ENCODE data around the gene SLX4IP.

SLX4IP gene

GRCh38 chr20:10651227-10651990 is 216.3 kb downstream of the SLX4IP start:
- DNase-seq (ENCODE audit: low read depth), result no peak

DNA sequence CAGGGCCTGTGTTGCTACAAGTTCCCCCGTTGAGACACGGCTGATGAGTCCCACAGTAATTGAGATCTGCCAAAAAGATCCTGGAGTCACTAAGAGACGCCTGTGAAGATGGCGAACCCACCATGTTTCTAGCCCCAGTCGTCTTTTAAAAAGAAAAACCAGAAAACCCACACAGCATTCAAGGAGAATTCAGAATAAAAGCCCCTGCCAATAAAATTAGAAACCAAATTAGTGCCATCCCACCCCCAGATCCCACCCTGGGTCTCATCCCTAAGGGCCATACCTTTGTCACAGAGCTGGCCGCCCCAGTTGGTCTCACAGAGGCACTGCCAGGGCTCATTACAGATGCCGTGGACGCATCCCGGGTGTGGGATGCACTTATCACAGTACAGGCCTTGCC is 217.1 kb downstream of the SLX4IP start:
- DNase-seq (ENCODE audit: low read depth), result no peak

DNA sequence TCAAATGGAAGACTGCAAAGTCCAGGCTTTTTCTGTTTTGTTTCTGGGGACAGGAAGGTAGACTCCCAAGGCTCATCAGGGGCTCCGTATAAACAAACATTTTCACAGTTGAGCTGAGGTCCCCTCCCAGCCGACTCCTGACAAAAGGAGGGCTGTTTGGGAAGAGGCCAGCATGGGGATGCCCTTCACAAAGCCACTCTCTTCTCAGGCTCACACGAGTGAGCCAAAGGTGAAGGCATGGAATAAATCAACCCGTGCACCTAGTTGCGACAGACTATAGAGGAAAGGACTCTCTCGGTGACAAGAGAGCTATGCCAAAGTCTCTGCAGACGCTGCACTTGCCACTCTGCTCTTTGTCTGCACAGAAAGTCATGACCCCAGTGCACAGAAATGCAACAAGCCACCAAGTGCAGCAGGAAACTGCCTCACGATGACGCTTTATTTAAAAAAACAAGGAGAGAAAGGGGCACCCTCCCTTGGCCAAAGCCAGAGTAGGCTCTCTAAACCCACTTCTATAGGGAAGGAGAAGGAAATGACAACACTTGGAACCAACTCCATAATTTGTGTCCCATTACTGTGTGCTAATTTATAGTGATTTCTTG is 217.7 kb downstream of the SLX4IP start:
- no peak for DNase-seq (ENCODE audit: low read depth)

DNA sequence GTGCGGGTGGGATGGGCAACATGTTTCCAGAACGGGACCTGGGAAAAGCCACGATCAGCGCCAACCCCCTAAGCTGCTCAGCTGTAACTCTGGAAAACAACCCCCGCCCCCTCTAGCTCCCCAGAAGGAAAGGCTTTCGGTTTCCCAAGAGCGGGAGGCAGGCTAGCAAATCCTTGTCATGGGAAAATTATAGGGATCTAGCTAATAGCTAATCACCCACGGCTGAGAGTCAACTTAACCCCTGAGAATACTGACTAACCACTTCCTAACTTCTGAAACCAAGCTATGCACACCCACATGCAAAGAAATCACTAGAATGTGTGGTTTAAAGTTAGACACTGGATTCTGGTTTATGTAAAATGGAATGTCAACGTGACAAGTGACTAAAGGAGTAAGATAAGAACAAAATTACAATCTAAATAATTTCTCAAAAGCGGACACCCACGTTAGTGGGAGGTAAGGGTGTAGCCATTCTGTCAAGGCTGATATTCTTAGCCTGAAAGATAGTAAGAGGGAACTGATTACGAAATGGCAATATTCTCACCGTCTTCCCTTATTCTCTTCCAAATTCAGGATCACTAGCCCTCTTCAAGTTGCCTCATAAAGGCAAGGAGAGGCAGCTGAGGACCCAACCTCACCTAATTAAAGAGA is 218.6 kb downstream of the SLX4IP start:
- no peak for DNase-seq (ENCODE audit: low read depth)

GRCh38 chr20:10654250-10654610 is 219.1 kb downstream of the SLX4IP start:
- DNase-seq (ENCODE audit: low read depth), result no peak

DNA sequence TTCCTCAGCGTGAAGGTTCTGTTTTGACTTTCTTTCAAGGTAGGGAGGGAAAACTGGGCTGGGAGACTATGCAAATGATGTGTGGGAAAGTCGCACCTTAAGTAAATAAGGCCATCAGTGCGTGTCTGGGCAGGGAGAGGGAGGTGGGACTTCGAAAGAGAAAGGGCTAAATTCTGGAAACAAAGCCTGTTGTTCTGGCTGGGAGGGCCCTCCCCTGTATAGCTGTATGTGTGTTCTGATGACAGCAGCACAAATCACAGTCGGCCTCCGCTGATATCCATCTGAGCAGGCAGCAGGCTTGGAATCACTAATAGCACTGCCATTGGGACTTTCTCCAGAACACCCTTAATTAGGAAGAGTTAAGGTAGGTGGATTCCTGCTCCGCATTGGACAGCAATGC is 219.5 kb downstream of the SLX4IP start:
- no peak for DNase-seq (ENCODE audit: low read depth)

- DNase-seq (ENCODE audit: low read depth), result no peak
Measured at GRCh38 chr20:10655720-10656669, 220.9 kb downstream of the SLX4IP start.

GRCh38 chr20:10657453-10657852 is 222.3 kb downstream of the SLX4IP start:
- no peak for DNase-seq (ENCODE audit: low read depth)

DNA sequence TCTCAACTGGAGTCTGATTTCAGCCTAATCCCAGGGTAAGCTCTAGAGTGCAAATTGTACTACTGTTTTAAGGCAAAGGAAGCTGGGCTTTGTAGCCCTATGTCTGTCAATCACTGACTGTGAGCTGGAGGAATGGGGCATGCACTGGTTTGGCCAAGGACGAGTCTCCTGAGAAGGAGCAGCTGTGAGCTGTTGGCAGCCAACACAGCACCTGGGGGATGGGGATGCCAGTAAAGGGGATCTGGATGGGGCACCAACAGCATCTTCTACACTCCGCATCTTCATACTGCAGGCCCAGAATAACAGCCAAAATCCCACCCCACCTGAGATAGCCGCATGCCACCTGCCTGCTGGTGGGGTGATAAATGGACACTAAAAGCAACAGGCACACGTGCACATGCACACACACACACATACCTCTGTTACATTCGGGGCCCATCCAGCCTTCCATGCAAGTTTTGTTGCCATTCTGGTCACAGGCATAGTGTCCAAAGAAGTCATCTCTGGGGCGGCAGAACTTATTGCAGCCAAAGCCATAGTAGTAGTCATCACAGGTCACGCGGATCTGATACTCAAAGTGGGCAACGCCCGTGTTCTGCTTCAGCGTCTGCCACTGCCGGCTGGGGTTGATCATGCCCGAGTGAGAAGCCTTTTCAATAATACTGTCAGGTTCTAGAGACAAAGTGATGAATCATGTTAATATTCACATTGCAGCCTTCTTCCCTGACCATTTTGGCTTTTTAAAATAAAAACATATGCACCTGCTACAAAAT is 223.1 kb downstream of the SLX4IP start:
- no peak for DNase-seq (ENCODE audit: low read depth)

GRCh38 chr20:10658876-10659632 is 223.9 kb downstream of the SLX4IP start:
- DNase-seq (ENCODE audit: low read depth), result no peak

DNA sequence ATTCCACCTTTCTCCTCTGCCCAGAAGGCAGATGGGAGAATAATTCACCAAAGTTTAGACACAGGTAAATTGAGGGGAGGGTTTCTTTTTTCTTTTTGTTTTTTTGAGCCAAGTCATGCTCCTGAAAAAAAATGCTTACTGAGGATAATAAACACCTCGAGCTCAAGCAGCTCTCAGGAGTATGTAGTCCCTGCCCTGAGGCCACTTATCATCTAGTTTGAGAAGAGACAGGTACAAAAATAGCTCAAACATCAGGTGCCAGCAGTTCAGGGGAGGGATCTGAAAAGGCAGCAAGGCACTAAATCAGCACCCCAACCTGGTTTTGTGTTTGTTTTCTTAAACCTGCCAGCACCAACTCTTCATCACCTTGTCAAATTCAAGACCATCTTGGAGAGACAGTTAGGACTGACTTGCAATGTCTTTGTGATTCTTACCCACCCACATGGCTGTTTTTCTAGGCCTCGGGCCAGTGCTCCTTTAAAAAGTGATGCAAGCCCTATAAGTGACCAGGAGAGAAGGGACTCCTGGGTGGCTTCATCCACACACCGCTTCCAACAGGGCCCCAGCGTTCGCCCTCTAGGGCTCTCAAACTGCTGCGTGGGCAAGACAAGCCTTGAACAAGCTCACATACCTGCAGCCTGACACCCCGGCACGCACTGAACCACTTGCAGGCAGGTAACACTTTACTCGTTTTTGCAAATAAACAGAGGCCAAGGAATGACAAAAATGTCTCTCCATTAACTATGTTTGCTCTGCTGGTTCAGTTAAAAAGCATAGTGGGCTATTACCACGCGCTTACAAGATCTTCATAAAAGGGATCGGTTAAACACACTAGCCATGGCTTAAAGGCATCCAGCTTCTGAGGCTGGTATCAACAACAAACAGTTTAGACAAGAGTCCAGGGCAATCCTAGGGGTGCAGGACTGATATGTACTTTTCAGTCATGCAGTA is 224.8 kb downstream of the SLX4IP start:
- no peak for DNase-seq (ENCODE audit: low read depth)

- no peak for DNase-seq (ENCODE audit: low read depth)
Measured at GRCh38 chr20:10660661-10661060, 225.6 kb downstream of the SLX4IP start.

DNA sequence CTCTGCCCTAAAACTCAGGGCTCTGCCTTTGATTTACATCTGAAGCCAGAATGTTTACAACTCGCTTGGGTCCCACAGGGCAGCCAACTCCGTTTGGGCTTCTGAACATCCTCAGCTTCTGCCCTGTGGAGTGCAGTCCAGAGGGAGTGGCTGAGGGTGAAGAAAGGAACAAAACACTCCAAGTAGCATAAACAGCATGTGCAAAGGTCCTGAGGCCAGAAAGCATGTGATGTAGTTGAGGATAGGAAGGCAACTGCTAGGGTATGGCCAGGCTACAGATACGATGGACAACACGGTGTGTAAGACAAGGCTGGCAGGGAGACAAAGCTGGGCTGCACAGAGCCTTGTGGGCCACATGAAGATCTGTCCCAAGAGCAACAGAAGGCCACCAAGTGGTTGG is 226.2 kb downstream of the SLX4IP start:
- DNase-seq (ENCODE audit: low read depth), result no peak

DNA sequence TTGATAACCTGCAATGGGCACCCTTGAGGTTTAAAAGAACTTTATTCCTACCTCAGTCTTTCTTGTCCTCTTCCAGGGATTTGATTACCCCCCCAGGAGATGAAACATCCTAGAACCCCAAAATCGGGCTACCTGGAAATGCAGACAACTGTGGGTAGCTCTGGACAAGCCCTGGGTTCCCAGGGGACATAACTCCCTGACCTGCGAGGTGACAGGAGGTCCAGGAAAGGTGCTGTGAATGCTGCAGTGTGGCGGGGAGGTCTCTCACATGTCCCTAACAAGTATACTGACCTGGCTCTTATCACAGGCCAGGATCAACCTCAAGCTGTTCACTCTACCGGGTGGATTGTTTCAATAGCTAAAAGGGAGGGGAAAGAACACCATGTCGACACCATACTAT is 227.0 kb downstream of the SLX4IP start:
- no peak for DNase-seq (ENCODE audit: low read depth)

DNA sequence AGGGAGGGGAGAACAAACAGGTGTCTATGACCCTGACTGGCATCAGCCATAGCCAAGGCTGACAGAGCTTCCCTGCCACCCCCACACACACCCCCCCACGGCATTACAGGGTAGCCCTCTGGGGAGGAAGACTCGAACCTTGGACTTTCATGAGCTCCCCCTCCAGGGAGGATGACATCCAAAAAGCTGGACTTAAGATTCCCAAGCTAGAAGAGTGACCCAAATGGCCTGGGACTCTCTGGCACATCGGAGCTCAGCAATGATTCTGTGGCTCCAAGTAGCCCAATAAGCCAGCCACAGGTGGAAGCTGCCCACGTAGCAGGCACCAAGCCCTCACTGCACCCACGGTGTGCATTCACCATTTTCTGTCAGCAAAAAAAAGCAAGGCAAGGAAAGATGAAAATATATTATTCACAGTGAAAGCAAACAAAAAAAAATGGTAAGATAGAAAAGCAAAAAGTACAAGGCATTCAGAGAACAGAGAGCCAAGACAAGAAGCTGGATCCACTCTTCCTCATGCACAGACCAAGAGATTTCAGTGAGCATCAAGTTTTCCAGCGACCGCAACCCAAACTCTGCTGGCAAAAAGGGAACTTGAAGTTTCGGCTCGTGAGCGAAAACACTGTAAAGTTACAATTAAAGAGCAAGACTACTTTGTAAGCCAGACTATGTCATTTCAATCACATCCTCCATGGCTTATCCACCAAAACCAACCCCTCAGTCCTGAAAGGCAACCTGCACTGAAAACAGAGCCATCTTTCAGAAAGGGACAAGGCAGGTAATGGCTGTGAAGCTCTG is 227.8 kb downstream of the SLX4IP start:
- DNase-seq (ENCODE audit: low read depth), result no peak

- DNase-seq (ENCODE audit: low read depth), result no peak
Measured at GRCh38 chr20:10663756-10664155, 228.7 kb downstream of the SLX4IP start.

GRCh38 chr20:10665027-10665561 is 230.0 kb downstream of the SLX4IP start:
- no peak for DNase-seq (ENCODE audit: low read depth)

GRCh38 chr20:10665791-10666190 is 230.7 kb downstream of the SLX4IP start:
- no peak for DNase-seq (ENCODE audit: low read depth)

Measured in activated T-cell treated with anti-CD3 and anti-CD28 coated beads for 24 hours (primary cell).